Measurements from ENCODE around the gene TRIM22. TPM values are rescaled to one million over a fixed set of nuclear protein-coding genes. Genes with fewer than 3 reads are reported as not detected.

The TRIM22 gene
- total and polyA plus RNA-seq, 9 of the 15 experiments (the other 6 are each of a cell fraction or from before 2014, with no cell fraction given): 0.06 to 1.1 (median 0.18) TPM; not detected in 2

- POLR2A ChIA-PET: interaction anchor here (0.5 to 3.4 kb wide), 2 partner anchors 12 to 481 kb away, joined by 3 to 12 read pairs; partner anchors contain the start of gene TRIM5
- no peak for DNase-seq (ENCODE audit: extremely low read depth in 1 of 4, low spot score in 3 of 4)
- Histone ChIP-seq H3K4me2 (ENCODE audit: insufficient read depth, low read length) (no peak overlapping the region), H3K9me1 (ENCODE audit: control insufficient read depth, insufficient read depth, low read length) (no peaks in the 10 kb centered on the region), H3K9me3 (replicated peaks; ENCODE audit: control insufficient read depth, insufficient read depth, low read depth, low read length) (no peaks in the 10 kb centered on the region), H3K9ac (ENCODE audit: insufficient read depth in 1 of 2, low read depth in 2 of 2, low read length in 2 of 2) (no peak overlapping the region), H3K4me3 (no peak overlapping the region), H4K20me1 (replicated peaks; ENCODE audit: control insufficient read depth, insufficient read depth, low read length) (no peaks in the 10 kb centered on the region), H3K27me3 (ENCODE audit: control insufficient read depth in 2 of 2, insufficient read depth in 2 of 2, low read length in 2 of 2) (peaks cover 0 to 4% of the 10 kb centered on the region in 2 experiments; a peak in 2 of 5 replicates), H2AFZ (ENCODE audit: low read depth, low read length) (no peak overlapping the region), H3K4me1 (replicated peaks in 1 of 2; ENCODE audit: control insufficient read depth in 2 of 2, insufficient read depth in 2 of 2, low read length in 2 of 2) (peaks cover 0 to 10% of the 10 kb centered on the region in 2 experiments; a peak in 3 of 5 replicates), H3K36me3 (ENCODE audit: control insufficient read depth, insufficient read depth, low read length) (no peaks in the 10 kb centered on the region), H3K79me2 (ENCODE audit: control insufficient read depth, insufficient read depth, low read length) (no peaks in the 10 kb centered on the region), H3K27ac (ENCODE audit: extremely low read depth, low read depth, low read length) (no peak overlapping the region)
- no TSS peak for BruUV-seq (replicated peaks)
- WGBS (ENCODE audit: insufficient coverage, low coverage, missing lambda C conversion rate): 0% methylated on average over 2 of the region's 2 CpGs
- FAIRE-seq: no peak
- intact Hi-C loops (cut with micrococcal nuclease): no loop called here
- ATAC-seq: no peak
- in situ Hi-C loops (cut with MboI): no loop called here
- CTCF ChIA-PET (ENCODE audit: low intra/inter-chr PET ratio): no interaction called here
- no peak for TF ChIP-seq POLR3A (IDR thresholded peaks at IDR 0.05; ENCODE audit: borderline replicate concordance, extremely low read depth, insufficient read depth, insufficient read length)
- TF ChIP-seq HNRNPH1 (optimal IDR thresholded peaks at IDR 0.05; ENCODE audit: low read depth, low read length): no peak
- TF ChIP-seq ZEB2 (IDR thresholded peaks at IDR 0.05): no peak
- TF ChIP-seq, protein P1, sequence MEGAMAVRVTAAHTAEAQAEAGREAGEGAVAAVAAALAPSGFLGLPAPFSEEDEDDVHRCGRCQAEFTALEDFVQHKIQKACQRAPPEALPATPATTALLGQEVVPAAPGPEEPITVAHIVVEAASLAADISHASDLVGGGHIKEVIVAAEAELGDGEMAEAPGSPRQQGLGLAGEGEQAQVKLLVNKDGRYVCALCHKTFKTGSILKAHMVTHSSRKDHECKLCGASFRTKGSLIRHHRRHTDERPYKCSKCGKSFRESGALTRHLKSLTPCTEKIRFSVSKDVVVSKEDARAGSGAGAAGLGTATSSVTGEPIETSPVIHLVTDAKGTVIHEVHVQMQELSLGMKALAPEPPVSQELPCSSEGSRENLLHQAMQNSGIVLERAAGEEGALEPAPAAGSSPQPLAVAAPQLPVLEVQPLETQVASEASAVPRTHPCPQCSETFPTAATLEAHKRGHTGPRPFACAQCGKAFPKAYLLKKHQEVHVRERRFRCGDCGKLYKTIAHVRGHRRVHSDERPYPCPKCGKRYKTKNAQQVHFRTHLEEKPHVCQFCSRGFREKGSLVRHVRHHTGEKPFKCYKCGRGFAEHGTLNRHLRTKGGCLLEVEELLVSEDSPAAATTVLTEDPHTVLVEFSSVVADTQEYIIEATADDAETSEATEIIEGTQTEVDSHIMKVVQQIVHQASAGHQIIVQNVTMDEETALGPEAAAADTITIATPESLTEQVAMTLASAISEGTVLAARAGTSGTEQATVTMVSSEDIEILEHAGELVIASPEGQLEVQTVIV (CRISPR knock-in tag; IDR thresholded peaks at IDR 0.05; ENCODE audit: borderline replicate concordance): no peak
- TF ChIP-seq GTF2E2 (tag; IDR thresholded peaks at IDR 0.05): no peak
- TF ChIP-seq KLF13 (tag; IDR thresholded peaks at IDR 0.05; ENCODE audit: borderline replicate concordance, low read depth): no peak
- TF ChIP-seq CREB1 (IDR thresholded peaks at IDR 0.05): no peak
- TF ChIP-seq CREB1 (CRISPR knock-in tag; IDR thresholded peaks at IDR 0.05): no peak
- TF ChIP-seq, protein P2, sequence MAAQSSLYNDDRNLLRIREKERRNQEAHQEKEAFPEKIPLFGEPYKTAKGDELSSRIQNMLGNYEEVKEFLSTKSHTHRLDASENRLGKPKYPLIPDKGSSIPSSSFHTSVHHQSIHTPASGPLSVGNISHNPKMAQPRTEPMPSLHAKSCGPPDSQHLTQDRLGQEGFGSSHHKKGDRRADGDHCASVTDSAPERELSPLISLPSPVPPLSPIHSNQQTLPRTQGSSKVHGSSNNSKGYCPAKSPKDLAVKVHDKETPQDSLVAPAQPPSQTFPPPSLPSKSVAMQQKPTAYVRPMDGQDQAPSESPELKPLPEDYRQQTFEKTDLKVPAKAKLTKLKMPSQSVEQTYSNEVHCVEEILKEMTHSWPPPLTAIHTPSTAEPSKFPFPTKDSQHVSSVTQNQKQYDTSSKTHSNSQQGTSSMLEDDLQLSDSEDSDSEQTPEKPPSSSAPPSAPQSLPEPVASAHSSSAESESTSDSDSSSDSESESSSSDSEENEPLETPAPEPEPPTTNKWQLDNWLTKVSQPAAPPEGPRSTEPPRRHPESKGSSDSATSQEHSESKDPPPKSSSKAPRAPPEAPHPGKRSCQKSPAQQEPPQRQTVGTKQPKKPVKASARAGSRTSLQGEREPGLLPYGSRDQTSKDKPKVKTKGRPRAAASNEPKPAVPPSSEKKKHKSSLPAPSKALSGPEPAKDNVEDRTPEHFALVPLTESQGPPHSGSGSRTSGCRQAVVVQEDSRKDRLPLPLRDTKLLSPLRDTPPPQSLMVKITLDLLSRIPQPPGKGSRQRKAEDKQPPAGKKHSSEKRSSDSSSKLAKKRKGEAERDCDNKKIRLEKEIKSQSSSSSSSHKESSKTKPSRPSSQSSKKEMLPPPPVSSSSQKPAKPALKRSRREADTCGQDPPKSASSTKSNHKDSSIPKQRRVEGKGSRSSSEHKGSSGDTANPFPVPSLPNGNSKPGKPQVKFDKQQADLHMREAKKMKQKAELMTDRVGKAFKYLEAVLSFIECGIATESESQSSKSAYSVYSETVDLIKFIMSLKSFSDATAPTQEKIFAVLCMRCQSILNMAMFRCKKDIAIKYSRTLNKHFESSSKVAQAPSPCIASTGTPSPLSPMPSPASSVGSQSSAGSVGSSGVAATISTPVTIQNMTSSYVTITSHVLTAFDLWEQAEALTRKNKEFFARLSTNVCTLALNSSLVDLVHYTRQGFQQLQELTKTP (IDR thresholded peaks at IDR 0.05; ENCODE audit: low read depth in 1 of 2, partially characterized antibody in 2 of 2): no peak
- no peak for TF ChIP-seq ZNF778 (CRISPR knock-in tag; IDR thresholded peaks at IDR 0.05)
Observed at GRCh38 chr11:5696210-5696609, 6.6 kb downstream of the TRIM22 start.

Data from K562 (cell line).